WTC11 (cell line): Measurements from ENCODE around the gene LRIG1. TPM values are rescaled to one million over a fixed set of nuclear protein-coding genes. Genes with fewer than 3 reads are reported as not detected.

Experiments used
- ATAC-seq: fragments of 200-7000 bp; cut with Tn5 transposase; 2 replicates; pipeline ENCODE4 v1.10.0; 2021; ENCODE audit warnings: mild to moderate bottlenecking, moderate library complexity
- CTCF ChIA-PET: fragments of 300-600 bp; sonication (Branson Sonifier 250); formaldehyde crosslinking; loops from one replicate; lab custom pipeline; 2021; ENCODE audit warnings: antibody characterized with exemption; lab: Charles Lee
- POLR2A ChIA-PET: fragments of 350-600 bp; sonication (Branson Sonifier 250); formaldehyde crosslinking; loops from one replicate; lab custom pipeline; 2021; ENCODE audit warnings: antibody characterized with exemption; lab: Charles Lee
- DNase-seq: peaks from one replicate; pipeline ENCODE4 v3.0.0; 2021; ENCODE audit warnings: low spot score
- H3K27ac Mint-ChIP-seq: 2 replicates; pipeline ENCODE4 v1.8.0; 2021; ENCODE audit warnings: mixed read lengths
- H3K27me3 Mint-ChIP-seq: 2 replicates; pipeline ENCODE4 v1.8.0; 2021; ENCODE audit warnings: low read depth, mild to moderate bottlenecking, moderate library complexity, mixed read lengths
- H3K36me3 Mint-ChIP-seq: 2 replicates; pipeline ENCODE4 v1.8.0; 2021; ENCODE audit warnings: mixed read lengths
- H3K4me1 Mint-ChIP-seq: 2 replicates; pipeline ENCODE4 v1.8.0; 2022; ENCODE audit warnings: mixed read lengths
- H3K4me3 Mint-ChIP-seq: 2 replicates; pipeline ENCODE4 v1.8.0; 2021; ENCODE audit warnings: mild to moderate bottlenecking, moderate library complexity, mixed read lengths
- H3K9me3 Mint-ChIP-seq: 2 replicates; pipeline ENCODE4 v1.8.0; 2021; ENCODE audit warnings: mixed read lengths
- ATF2 ChIP-seq: sonication (generic); formaldehyde crosslinking; IDR thresholded peaks from 2 replicates; pipeline ENCODE4 v1.8.1; 2022; ENCODE audit warnings: low read depth, missing genetic modification reagents, borderline replicate concordance
- GRHL2 ChIP-seq: fragments of 250-450 bp; sonication (Bioruptor Pico); IDR thresholded peaks from 2 replicates; pipeline ENCODE4 v1.8.0; 2022; ENCODE audit warnings: mild to moderate bottlenecking, moderate library complexity; ENCODE audit not compliant: insufficient replicate concordance, severe bottlenecking
- HMGXB4 ChIP-seq: sonication (generic); formaldehyde crosslinking; IDR thresholded peaks from 2 replicates; pipeline ENCODE4 v1.8.1; 2023; ENCODE audit warnings: mild to moderate bottlenecking, moderate library complexity, missing genetic modification reagents
- JAZF1 ChIP-seq: fragments of 250-450 bp; sonication (Bioruptor Pico); IDR thresholded peaks from 2 replicates; pipeline ENCODE4 v1.9.0; 2021; ENCODE audit warnings: moderate library complexity, mild to moderate bottlenecking, inconsistent platforms
- JUN ChIP-seq: sonication (generic); formaldehyde crosslinking; IDR thresholded peaks from 2 replicates; pipeline ENCODE4 v1.8.0; 2023; ENCODE audit warnings: mild to moderate bottlenecking, missing genetic modification reagents
- OVOL2 ChIP-seq: fragments of 250-450 bp; sonication (Bioruptor Pico); IDR thresholded peaks from 2 replicates; pipeline ENCODE4 v1.9.0; 2021; ENCODE audit warnings: mild to moderate bottlenecking, borderline replicate concordance
- RELA ChIP-seq: sonication (generic); formaldehyde crosslinking; IDR thresholded peaks from 2 replicates; pipeline ENCODE4 v1.8.1; 2022; ENCODE audit warnings: missing genetic modification reagents, mild to moderate bottlenecking, borderline replicate concordance
- SOX15 ChIP-seq: fragments of 250-450 bp; sonication (Bioruptor Pico); IDR thresholded peaks from 2 replicates; pipeline ENCODE4 v1.9.0; 2021; ENCODE audit warnings: mild to moderate bottlenecking
- STAT6 ChIP-seq: sonication (generic); formaldehyde crosslinking; conservative IDR thresholded peaks from 2 replicates; pipeline ENCODE4 v1.8.1; 2023; ENCODE audit warnings: mild to moderate bottlenecking, low read depth, missing genetic modification reagents, moderate library complexity
- TEAD4 ChIP-seq: sonication (generic); formaldehyde crosslinking; IDR thresholded peaks from 2 replicates; pipeline ENCODE4 v1.8.0; 2022; ENCODE audit warnings: mild to moderate bottlenecking, missing genetic modification reagents
- ZBTB21 ChIP-seq: sonication (generic); formaldehyde crosslinking; IDR thresholded peaks from 2 replicates; pipeline ENCODE4 v1.8.1; 2023; ENCODE audit warnings: mild to moderate bottlenecking, missing genetic modification reagents, borderline replicate concordance
- ZBTB43 ChIP-seq: sonication (generic); formaldehyde crosslinking; IDR thresholded peaks from 2 replicates; pipeline ENCODE4 v1.8.1; 2023; ENCODE audit warnings: mild to moderate bottlenecking, missing genetic modification reagents
- ZNF121 ChIP-seq: sonication (generic); formaldehyde crosslinking; IDR thresholded peaks from 2 replicates; pipeline ENCODE4 v1.8.0; 2023; ENCODE audit warnings: missing genetic modification reagents
- ZNF219 ChIP-seq: sonication (generic); formaldehyde crosslinking; IDR thresholded peaks from 2 replicates; pipeline ENCODE4 v1.8.0; 2023; ENCODE audit warnings: missing genetic modification reagents, mild to moderate bottlenecking, borderline replicate concordance
- ZNF263 ChIP-seq: sonication (generic); formaldehyde crosslinking; IDR thresholded peaks from 2 replicates; pipeline ENCODE4 v1.8.1; 2022; ENCODE audit warnings: low read depth, mild to moderate bottlenecking, moderate library complexity, missing genetic modification reagents
- ZNF512 ChIP-seq: sonication (generic); formaldehyde crosslinking; IDR thresholded peaks from 2 replicates; pipeline ENCODE4 v1.8.1; 2022; ENCODE audit warnings: missing genetic modification reagents, borderline replicate concordance
- ZSCAN18 ChIP-seq: fragments of 250-450 bp; sonication (Bioruptor Pico); IDR thresholded peaks from 2 replicates; pipeline ENCODE4 v2.1.2; 2022; ENCODE audit warnings: mild to moderate bottlenecking, moderate library complexity
- total RNA-seq: library from RNA; stranded (reverse); gene quantifications from 3 replicates; pipeline ENCODE4 v1.2.3, GENCODE V29; 2021

Gene LRIG1
- total RNA-seq, 1 experiment from 2014 or later = 105 TPM

- ChIA-PET POLR2A (interaction anchor here (0.6 kb wide), 1 partner anchor 528 kb away, joined by 3 read pairs; no protein-coding TSS in a partner anchor), CTCF (interaction anchor here (2.4 kb wide), 1 partner anchor 15 kb away, joined by 8 read pairs; no protein-coding TSS in a partner anchor)
- no peaks in the 10 kb centered on the region for H3K27me3 Mint-ChIP-seq
- H3K36me3 Mint-ChIP-seq = peaks cover 84% of the 10 kb centered on the region
- H3K27ac Mint-ChIP-seq = peak overlapping the region; percentile 33; the same call in 1 of the 2 replicates
- H3K4me1 Mint-ChIP-seq = peaks cover 17% of the 10 kb centered on the region
- no peak for DNase-seq
- TF ChIP-seq TEAD4 (CRISPR knock-in tag) (no peak), ZNF512 (no peak), ZNF121 (no peak), ATF2 (CRISPR knock-in tag) (no peak), ZBTB21 (no peak), JUN (CRISPR knock-in tag) (no peak), SOX15 (no peak), ZBTB43 (CRISPR knock-in tag) (no peak), STAT6 (CRISPR knock-in tag) (no peak), HMGXB4 (CRISPR knock-in tag) (no peak), ZSCAN18 (CRISPR knock-in tag) (no peak), OVOL2 (CRISPR knock-in tag) (no peak), GRHL2 (CRISPR knock-in tag) (no peak), ZNF219 (CRISPR knock-in tag) (no peak), RELA (CRISPR knock-in tag) (no peak), ZNF263 (CRISPR knock-in tag) (no peak), JAZF1 (CRISPR knock-in tag) (no peak)
- H3K4me3 Mint-ChIP-seq = no peak overlapping the region
- no peaks in the 10 kb centered on the region for H3K9me3 Mint-ChIP-seq
- ATAC-seq = no peak
These were observed 107.4 kb downstream of the LRIG1 start for GRCh38 chr3:66393333-66394005.
